Panc1 (cell line): ENCODE results near the gene NLRP1.

Experiments
- POLR2AphosphoS5 ChIP-seq: IDR thresholded peaks from 2 replicates; pipeline ENCODE4 v1.6.1; 2012; ENCODE audit warnings: mild to moderate bottlenecking, low read depth, low read length, moderate library complexity
- TF ChIP-seq, protein P1 (sequence below), 2 experiments: IDR thresholded peaks; 2 replicates each; pipeline ENCODE4 v1.6.1; 2011 to 2012; ENCODE audit warnings: low read depth in 2 of 2, control low read depth in 1 of 2, low read length in 1 of 2, mild to moderate bottlenecking in 1 of 2, moderate library complexity in 1 of 2; ENCODE audit not compliant: insufficient read depth in 1 of 2

DNA sequence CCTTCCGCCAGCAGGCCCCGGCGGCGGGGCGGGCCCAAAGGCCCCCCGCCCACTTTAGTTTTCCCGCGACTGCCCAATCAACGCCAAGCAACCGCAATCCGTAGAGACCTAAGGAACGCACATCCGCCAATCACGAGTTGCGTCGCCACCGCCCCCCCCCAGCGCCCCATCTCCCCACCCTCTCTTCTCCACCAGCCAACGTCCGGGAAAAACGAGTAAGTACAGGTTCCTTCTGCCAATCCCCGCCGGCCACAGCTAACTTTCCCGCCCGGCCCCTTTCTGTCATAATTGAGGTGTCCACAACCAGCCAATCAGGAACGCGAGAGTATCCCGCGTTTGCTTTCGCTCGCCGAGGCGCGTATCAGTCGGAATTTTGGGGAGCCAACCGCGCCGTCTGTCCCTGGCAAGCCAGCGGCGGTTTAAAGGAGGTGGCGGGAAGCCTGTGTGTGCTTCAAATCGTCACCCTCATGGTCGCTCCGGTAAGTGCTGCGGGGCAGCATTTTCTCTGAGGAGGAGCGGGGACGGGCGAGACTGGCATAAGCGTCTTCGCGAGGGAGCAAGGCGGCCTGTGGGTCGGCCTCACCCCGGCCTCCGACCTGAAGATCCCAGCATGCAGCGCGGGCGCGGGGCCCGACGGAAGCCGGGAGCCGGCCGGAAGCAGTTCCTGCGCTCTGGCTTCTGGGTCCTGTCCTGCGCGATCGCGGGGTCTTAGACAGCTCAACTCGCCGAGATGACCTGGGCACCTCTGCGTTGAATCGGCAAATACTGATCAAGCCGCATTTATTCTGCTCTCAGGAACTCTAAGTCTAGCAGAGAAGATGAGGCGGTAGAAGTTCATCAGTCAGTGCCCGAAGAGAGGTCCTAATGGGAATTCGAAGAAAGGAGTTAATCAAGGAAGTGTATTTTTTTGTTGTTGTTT lies 97.8 kb downstream of the NLRP1 start, which contains the start of gene MIS12:
- TF ChIP-seq, protein P1, sequence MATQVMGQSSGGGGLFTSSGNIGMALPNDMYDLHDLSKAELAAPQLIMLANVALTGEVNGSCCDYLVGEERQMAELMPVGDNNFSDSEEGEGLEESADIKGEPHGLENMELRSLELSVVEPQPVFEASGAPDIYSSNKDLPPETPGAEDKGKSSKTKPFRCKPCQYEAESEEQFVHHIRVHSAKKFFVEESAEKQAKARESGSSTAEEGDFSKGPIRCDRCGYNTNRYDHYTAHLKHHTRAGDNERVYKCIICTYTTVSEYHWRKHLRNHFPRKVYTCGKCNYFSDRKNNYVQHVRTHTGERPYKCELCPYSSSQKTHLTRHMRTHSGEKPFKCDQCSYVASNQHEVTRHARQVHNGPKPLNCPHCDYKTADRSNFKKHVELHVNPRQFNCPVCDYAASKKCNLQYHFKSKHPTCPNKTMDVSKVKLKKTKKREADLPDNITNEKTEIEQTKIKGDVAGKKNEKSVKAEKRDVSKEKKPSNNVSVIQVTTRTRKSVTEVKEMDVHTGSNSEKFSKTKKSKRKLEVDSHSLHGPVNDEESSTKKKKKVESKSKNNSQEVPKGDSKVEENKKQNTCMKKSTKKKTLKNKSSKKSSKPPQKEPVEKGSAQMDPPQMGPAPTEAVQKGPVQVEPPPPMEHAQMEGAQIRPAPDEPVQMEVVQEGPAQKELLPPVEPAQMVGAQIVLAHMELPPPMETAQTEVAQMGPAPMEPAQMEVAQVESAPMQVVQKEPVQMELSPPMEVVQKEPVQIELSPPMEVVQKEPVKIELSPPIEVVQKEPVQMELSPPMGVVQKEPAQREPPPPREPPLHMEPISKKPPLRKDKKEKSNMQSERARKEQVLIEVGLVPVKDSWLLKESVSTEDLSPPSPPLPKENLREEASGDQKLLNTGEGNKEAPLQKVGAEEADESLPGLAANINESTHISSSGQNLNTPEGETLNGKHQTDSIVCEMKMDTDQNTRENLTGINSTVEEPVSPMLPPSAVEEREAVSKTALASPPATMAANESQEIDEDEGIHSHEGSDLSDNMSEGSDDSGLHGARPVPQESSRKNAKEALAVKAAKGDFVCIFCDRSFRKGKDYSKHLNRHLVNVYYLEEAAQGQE (IDR thresholded peaks at IDR 0.05; ENCODE audit: insufficient read depth in 1 of 2, low read depth in 2 of 2, low read length in 1 of 2) = no peak
- TF ChIP-seq POLR2AphosphoS5 = peak; percentile 81
